Parathyroid adenoma (tissue), 2 donors: ENCODE measurements around the gene ZFP36L1.

Experiments
- H2AFZ ChIP-seq: fragments of 300-600 bp; sonication (generic); one replicate; pipeline ENCODE4 v1.7.0; 2017; ENCODE audit warnings: antibody characterized with exemption, mild to moderate bottlenecking
- H3K27ac ChIP-seq: fragments of 300-600 bp; sonication (generic); one replicate; pipeline ENCODE4 v1.7.0; 2017
- H3K27me3 ChIP-seq: fragments of 300-600 bp; sonication (generic); one replicate; pipeline ENCODE4 v1.7.0; 2017; ENCODE audit warnings: low read length; ENCODE audit not compliant: control insufficient read depth, insufficient read depth
- H3K36me3 ChIP-seq: fragments of 300-600 bp; sonication (generic); one replicate; pipeline ENCODE4 v1.7.0; 2017; ENCODE audit warnings: low read length; ENCODE audit not compliant: control insufficient read depth, insufficient read depth
- H3K4me1 ChIP-seq: fragments of 300-600 bp; sonication (generic); one replicate; pipeline ENCODE4 v1.7.0; 2017; ENCODE audit warnings: control low read depth
- H3K4me2 ChIP-seq: fragments of 300-600 bp; sonication (generic); one replicate; pipeline ENCODE4 v1.7.0; 2017; ENCODE audit warnings: low read length
- H3K4me3 ChIP-seq: fragments of 300-600 bp; sonication (generic); one replicate; pipeline ENCODE4 v1.7.0; 2017; ENCODE audit warnings: low read depth, low read length
- H3K79me2 ChIP-seq: fragments of 300-600 bp; sonication (generic); one replicate; pipeline ENCODE4 v1.7.0; 2017; ENCODE audit warnings: control low read depth
- H3K9ac ChIP-seq: fragments of 300-600 bp; sonication (generic); one replicate; pipeline ENCODE4 v1.7.0; 2017; ENCODE audit warnings: mild to moderate bottlenecking
- H3K9me3 ChIP-seq: fragments of 300-600 bp; sonication (generic); one replicate; pipeline ENCODE4 v1.7.0; 2017; ENCODE audit warnings: low read length; ENCODE audit not compliant: control insufficient read depth
- TF ChIP-seq, protein P1 (sequence below): fragments of 300-600 bp; sonication (generic); IDR thresholded peaks from one replicate; pipeline ENCODE4 v1.7.0; 2017; ENCODE audit warnings: antibody characterized with exemption, mild to moderate bottlenecking
- donor health status: primary hyperparathyroidism.

The ZFP36L1 gene

GRCh38 chr14:68807148-68807600, 14.3 kb upstream of the ZFP36L1 start:
- Histone ChIP-seq H3K27me3 (no peaks in the 10 kb centered on the region), H3K36me3 (no peaks in the 10 kb centered on the region), H3K4me3 (no peak overlapping the region), H3K4me1 (no peaks in the 10 kb centered on the region), H3K9ac (no peak overlapping the region), H3K9me3 (no peaks in the 10 kb centered on the region), H3K27ac (peak overlapping the region; percentile 4), H3K79me2 (no peaks in the 10 kb centered on the region), H3K4me2 (peak overlapping the region; percentile 17), H2AFZ (peak overlapping the region; percentile 24)
- TF ChIP-seq, protein P1, sequence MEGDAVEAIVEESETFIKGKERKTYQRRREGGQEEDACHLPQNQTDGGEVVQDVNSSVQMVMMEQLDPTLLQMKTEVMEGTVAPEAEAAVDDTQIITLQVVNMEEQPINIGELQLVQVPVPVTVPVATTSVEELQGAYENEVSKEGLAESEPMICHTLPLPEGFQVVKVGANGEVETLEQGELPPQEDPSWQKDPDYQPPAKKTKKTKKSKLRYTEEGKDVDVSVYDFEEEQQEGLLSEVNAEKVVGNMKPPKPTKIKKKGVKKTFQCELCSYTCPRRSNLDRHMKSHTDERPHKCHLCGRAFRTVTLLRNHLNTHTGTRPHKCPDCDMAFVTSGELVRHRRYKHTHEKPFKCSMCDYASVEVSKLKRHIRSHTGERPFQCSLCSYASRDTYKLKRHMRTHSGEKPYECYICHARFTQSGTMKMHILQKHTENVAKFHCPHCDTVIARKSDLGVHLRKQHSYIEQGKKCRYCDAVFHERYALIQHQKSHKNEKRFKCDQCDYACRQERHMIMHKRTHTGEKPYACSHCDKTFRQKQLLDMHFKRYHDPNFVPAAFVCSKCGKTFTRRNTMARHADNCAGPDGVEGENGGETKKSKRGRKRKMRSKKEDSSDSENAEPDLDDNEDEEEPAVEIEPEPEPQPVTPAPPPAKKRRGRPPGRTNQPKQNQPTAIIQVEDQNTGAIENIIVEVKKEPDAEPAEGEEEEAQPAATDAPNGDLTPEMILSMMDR: no peak

DNA sequence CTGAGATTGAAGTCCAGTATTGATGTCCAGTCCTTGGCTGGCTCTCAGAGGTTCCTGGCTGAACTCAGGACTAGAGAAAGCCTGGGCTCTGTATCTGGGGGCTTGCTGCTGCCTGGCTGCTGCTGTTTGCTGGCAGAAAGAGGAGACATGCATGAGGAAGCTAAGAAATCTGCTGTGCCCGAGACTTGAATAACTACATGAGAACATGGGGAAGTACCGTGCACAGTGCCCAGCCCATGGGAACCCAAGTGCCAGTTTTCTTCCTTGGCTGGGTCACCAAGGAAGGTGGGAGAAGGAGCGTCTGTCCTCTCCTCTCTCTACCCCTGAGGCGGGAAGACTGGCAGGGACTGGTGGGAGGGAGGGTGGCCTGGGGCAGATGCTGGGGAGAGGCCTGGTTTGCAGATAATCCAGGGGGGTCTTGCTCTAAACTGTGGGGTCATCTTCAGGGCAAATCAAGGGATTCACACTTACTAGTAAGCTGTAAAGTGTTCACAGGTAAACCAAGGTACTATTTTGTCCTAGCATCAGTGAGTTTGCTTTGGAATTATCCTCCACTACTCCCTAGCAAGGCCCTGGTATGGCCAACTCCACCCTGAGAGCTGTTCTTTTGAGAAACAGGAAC, 13.8 kb upstream of the ZFP36L1 start:
- no peak overlapping the region for H2AFZ ChIP-seq
- no peaks in the 10 kb centered on the region for H3K4me1 ChIP-seq
- H3K9me3 ChIP-seq: no peaks in the 10 kb centered on the region
- no peaks in the 10 kb centered on the region for H3K79me2 ChIP-seq
- H3K27me3 ChIP-seq: no peaks in the 10 kb centered on the region
- no peak overlapping the region for H3K4me2 ChIP-seq
- H3K27ac ChIP-seq: peak overlapping the region; percentile 4
- TF ChIP-seq, protein P1: no peak
- no peaks in the 10 kb centered on the region for H3K36me3 ChIP-seq
- H3K4me3 ChIP-seq: no peak overlapping the region
- H3K9ac ChIP-seq: no peak overlapping the region

DNA sequence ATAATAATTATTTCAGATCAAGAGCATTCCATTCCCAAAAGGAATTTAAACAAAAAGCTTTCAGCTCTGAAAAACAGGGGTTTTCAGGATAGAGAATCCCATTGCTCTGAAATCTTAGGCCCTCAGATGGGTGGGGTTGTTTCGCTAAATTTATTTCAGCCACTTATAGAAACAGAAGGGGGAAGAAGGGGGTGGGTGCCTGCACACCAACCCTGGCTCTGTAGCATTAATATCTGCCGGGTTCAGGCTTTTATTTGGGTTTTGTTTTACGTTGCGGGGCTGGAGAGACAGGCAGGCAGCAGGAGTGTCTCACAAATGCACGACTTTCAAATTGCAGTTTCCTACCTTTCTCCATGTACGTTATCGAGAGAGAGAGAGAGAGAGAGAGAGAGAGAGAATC, 12.5 kb upstream of the ZFP36L1 start:
- no peak overlapping the region for H2AFZ ChIP-seq
- no peak overlapping the region for H3K9ac ChIP-seq
- H3K79me2 ChIP-seq: no peaks in the 10 kb centered on the region
- no peaks in the 10 kb centered on the region for H3K27me3 ChIP-seq
- H3K4me2 ChIP-seq: no peak overlapping the region
- H3K4me3 ChIP-seq: no peak overlapping the region
- TF ChIP-seq, protein P1: no peak
- H3K9me3 ChIP-seq: no peaks in the 10 kb centered on the region
- no peak overlapping the region for H3K27ac ChIP-seq
- no peaks in the 10 kb centered on the region for H3K4me1 ChIP-seq
- no peaks in the 10 kb centered on the region for H3K36me3 ChIP-seq

DNA sequence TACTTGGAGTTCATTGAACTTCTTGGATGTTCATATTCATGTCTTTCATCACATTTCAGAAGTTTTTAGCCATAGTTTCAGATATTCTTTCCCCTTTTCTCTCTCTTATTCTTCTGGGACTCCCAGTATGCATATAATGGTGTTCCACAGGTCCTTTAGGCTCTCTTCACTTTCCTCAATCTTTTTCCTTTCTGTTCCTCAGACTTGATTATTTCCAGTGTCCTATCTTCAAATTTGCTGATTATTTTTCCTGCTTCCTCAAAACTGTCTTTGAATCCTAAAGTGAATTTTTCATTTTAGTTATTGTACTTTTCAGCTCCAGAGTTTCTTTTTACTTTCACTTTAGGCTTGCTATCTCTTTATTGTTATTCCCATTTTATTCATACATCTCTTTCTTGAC, 8.8 kb upstream of the ZFP36L1 start:
- Histone ChIP-seq H3K4me1 (no peaks in the 10 kb centered on the region), H3K9ac (no peak overlapping the region), H2AFZ (no peak overlapping the region), H3K79me2 (no peaks in the 10 kb centered on the region), H3K27ac (no peak overlapping the region), H3K36me3 (no peaks in the 10 kb centered on the region), H3K4me3 (no peak overlapping the region), H3K27me3 (no peaks in the 10 kb centered on the region), H3K9me3 (no peaks in the 10 kb centered on the region), H3K4me2 (no peak overlapping the region)
- TF ChIP-seq, protein P1: no peak

DNA sequence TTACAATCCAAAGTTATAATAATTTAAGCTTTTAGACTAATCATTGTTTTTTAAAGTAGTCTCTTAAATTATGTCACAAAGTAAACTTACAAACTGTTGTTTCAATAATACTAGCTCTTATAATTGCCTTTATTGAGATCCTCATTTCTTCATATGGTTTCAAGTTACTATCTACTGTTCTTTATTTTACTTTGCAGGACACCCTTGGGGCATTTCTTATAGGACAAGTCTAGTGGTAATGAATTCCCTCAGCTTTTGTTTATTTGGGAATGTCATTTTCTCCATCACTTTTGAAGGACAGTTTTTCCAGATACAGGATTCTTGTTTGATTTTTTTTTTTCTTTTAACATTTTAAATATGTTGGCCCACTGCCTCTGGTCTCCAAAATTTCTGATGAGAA, 8.1 kb upstream of the ZFP36L1 start:
- Histone ChIP-seq H3K27me3 (no peaks in the 10 kb centered on the region), H3K27ac (no peak overlapping the region), H3K4me1 (no peaks in the 10 kb centered on the region), H3K9ac (no peak overlapping the region), H3K4me2 (no peak overlapping the region), H2AFZ (no peak overlapping the region), H3K36me3 (no peaks in the 10 kb centered on the region), H3K79me2 (no peaks in the 10 kb centered on the region), H3K4me3 (no peak overlapping the region), H3K9me3 (no peaks in the 10 kb centered on the region)
- TF ChIP-seq, protein P1: no peak
